ENCODE data around the gene EPB41L4B.

DNA sequence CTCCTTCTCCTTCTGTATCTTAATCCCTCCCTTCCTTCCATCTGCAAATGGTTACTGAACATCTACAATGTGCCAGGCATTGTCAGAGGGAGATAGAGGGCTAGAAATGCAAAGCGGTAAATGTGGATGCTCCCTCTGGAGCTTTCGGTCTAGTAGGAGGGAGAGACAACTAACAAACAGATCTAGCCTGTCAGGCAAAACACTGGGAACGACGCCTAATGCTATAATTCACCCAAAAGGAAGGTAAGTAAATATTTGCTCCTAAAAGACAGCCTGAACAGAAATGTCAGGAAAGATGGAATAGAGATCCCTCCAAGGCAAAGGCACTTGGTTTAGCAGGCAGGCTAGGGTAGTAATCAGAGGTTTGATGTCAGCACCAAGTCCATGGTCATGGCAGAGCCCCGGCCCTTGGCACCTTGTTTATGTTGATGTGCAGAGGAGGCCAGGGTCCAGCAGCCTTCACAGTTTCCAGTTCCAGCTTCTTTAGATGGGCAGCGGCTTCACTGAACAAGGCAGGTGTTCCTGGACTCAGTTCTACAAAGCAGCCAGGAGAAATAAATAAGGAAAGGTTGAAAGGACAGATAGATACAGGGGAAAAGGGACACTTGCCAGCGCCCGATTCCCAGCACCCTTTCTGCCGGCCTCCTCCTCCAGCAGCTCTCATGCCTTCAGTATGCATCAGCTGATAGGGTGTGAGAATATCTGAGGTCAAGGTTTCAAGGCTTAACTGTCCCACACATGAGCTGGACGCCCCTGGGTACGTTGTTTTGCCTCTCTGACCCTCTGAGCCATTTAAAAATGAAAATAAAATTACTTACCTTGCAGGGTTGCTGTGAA, 107.4 kb downstream of the EPB41L4B start:
- TF ChIP-seq, protein P1, sequence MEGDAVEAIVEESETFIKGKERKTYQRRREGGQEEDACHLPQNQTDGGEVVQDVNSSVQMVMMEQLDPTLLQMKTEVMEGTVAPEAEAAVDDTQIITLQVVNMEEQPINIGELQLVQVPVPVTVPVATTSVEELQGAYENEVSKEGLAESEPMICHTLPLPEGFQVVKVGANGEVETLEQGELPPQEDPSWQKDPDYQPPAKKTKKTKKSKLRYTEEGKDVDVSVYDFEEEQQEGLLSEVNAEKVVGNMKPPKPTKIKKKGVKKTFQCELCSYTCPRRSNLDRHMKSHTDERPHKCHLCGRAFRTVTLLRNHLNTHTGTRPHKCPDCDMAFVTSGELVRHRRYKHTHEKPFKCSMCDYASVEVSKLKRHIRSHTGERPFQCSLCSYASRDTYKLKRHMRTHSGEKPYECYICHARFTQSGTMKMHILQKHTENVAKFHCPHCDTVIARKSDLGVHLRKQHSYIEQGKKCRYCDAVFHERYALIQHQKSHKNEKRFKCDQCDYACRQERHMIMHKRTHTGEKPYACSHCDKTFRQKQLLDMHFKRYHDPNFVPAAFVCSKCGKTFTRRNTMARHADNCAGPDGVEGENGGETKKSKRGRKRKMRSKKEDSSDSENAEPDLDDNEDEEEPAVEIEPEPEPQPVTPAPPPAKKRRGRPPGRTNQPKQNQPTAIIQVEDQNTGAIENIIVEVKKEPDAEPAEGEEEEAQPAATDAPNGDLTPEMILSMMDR (conservative IDR thresholded peaks at IDR 0.05 in 1 of 2, IDR thresholded peaks at IDR 0.05 in 1 of 2; ENCODE audit: extremely low read depth in 1 of 2, insufficient read depth in 1 of 2, low read depth in 1 of 2, low read length in 2 of 2), result no peak
- TF ChIP-seq EZH2 (IDR thresholded peaks at IDR 0.05; ENCODE audit: borderline replicate concordance, low read length), result no peak
